GM19240 (cell line): ENCODE measurements around the gene LAMTOR1.
A peak's percentile ranks its signal among the peaks of the same experiment; 100 is the strongest.
"Not testable (repeated sequence)": the region's sequence is repeated elsewhere in the genome, so short reads cannot be mapped to it uniquely, and the experiment has no call there.

ENCODE experiments used
- DNase-seq: peaks from one replicate; pipeline ENCODE4 v3.0.0; 2011; ENCODE audit warnings: low spot score; ENCODE audit not compliant: insufficient read length

Gene LAMTOR1

DNA sequence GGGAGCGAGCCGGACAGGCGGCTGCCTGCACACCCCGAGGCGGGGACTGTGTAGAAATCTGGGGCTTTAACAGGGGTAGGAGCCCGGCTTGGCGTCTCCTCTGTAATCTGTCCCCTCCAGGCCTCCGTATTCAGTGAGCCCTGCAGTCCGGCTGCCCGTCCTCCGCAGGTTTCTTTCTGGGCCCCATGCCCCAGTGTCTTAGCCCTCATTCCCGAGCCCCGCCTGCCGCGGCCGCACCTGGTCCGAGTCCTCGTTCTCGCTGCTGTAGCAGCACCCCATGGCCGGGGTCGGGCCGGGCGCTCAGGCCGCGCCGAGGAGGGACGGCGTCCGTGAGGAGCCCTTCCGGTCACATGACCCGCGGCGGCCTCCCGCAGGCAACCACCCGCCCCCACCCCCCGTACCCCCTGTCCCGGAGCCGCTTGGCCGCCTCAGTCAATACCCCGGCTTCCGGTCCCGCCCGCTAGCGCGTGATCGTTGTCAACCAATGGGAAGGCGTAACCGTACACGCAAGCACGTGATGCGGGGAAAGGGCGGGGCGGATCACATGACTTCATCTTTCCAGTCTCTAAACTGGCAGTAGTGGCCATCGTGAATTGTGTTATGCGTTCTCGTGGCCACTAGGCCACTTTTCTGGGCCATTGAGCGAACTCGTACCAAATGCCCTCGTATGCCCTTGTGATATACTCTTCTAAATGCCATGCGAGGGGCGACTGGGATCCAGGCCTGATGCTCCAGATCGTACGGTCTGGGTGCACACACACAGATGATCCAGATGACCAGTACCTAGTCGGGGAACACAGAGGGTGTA lies at the start of gene LAMTOR1:
LAMTOR1 (minus strand) TSS at position 352 of the 808 bp plus-strand sequence; CDS start at position 279, 73 bp downstream.
- peak; percentile 87 for DNase-seq

DNA sequence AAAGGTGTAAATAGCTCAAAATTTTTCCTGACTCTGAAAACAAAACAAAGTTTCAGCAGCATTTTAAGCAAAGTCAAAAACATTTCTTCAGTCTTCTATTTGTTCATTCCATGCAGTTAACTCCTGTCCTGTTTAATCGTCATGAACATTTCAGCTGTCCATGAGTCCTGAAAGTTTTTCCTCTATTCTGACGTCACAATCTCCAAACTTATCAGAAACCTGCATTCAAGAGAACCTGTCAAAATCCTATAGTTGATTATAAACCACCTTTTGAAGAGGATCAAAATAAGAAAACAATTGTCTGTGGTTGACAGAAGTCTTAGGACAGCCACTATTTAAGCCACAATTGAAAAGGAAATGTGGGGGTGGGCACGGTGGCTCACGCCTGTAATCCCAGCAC lies 47.8 kb upstream of the LAMTOR1 start:
- DNase-seq = no peak

DNA sequence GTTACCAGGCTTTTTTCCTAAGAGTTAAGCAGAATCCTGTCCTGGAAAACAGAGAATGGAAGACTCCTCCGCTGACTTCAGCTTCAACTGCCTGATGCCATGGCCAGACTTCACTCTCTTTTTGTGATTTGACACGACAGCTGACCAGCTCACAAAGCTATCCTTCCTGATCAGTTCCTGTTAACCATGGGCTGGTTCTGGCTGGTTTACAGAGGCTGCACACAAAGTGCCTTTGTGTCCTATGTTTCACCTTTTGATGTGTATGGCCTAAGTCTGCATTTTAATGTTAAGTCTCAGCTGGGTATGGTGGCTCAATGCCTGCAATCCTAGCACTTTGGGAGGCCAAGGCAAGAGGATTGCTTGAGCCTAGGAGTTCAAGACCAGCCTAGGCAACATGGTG lies 43.5 kb upstream of the LAMTOR1 start:
- no peak for DNase-seq

DNA sequence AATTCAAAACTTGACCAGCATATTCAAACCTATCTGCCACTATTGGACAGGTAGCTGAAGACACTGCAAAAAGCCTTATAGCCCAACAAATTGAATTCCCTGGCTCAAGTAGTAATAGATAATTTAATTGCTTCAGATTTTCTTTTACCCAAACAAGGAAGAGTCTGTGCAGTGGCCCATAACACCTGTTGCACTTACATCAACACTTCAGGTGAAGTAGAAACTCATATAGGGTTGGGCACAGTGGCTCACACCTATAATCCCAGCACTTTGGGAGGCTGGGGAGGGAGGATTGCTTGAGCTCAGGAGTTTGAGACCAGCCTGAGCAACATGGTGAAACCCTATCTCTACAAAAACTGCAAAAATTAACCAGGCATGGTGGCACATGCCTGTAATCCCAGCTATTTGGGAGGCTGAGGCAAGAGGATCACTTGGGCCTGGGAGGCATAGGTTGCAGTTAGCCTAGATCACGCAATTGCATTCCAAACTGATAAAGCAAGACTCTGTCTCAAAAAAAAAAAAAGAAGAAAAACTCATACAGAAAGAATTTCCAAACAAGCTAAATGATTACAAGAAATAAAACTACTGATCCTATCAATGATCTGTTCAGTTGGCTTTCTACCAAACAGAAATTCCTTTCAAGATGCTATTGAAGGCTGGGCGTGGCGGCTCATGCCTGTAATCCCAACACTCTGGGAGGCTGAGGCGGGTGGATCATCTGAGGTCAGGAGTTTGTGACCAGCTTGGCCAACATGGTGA lies 41.9 kb upstream of the LAMTOR1 start:
- no peak for DNase-seq

DNA sequence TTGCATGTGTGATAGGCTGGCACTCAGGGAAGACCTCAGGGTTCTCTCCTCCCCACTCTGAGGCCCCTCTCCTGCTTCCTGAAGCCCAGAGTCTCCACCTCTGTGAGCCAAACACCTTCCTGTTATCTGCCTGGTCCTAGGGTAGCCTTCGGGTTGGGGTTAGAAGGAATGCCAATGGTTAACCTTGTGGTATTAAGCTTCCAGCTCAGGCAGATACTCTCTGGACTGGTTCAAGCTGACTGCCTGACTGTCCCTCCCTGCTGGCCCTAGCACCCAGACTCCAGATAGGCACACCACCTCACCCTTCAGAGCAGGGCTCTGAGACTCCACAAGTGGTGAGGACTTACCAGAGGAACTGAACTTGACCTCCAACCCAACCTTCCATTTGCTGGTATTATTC lies 39.4 kb upstream of the LAMTOR1 start:
- not testable (repeated sequence) for DNase-seq

DNA sequence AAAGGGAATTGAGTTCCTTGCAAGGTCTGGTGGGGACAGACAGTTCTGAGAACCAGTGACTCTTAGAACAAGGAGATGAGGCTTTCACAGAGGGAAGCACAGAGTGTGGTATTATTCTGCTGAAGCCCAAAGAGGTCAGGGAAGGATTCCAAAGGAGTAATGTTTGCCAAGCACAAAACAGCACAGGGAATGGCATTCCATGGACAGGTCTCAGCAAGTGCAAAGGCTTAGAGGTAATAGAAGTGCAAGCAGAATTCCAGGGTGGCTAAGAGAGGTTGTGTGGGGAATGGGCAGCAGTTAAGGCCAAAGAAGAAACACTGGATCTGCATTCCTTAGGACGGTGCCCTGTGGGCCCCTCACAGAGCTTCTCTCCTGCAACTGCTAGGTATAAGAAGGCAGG lies 39.0 kb upstream of the LAMTOR1 start:
- not testable (repeated sequence) for DNase-seq

DNA sequence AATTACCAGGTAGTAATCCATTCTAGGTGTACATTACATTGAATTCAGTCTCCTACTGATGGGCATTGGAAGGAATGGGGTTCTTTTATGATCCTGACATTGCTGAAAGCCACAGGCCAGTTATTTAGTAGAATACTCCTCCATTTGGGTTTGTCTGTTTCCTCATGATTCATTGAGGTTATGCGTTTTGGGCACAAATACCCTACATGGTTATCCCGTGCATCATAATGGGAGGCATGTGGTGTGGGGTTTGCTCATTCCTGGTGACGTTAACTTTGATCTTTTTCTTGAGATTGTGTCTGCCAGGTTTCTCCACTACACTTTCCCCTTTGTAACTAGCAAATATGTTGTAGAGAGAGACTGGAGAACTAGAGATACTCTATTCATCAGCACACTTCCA lies 38.0 kb upstream of the LAMTOR1 start:
- DNase-seq = no peak

DNA sequence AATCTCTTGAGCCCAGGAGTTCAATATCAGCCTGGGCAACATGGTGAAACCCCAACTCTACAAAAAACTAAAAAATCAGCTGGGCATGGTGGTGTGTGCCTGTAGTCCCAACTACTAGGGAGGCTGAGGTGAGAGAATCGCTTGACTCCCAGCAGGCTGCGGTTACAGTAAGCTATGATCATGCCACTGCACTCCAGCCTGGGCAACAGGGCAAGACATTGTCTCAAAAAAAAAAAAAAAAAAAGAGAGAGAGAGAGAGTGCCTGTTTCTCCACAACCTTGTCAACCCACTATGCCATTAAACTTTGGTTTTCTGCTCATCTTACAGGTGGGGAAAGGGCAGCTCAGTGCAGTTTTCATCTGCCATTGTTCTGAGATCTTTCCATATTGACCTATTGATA lies 37.6 kb upstream of the LAMTOR1 start:
- no peak for DNase-seq

DNA sequence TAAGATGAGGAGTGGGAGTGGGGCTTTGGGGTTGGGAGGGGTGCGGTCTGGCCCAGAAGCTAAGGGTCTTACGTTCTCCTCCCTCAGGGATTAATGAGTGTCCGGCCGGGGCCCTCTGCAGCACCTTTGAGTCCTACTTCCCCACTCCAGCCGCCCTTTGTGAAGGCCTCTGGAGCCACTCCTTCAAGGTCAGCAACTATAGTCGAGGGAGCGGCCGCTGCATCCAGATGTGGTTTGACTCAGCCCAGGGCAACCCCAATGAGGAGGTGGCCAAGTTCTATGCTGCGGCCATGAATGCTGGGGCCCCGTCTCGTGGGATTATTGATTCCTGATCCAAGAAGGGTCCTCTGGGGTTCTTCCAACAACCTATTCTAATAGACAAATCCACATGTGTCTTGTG lies 36.4 kb upstream of the LAMTOR1 start:
- no peak for DNase-seq

DNA sequence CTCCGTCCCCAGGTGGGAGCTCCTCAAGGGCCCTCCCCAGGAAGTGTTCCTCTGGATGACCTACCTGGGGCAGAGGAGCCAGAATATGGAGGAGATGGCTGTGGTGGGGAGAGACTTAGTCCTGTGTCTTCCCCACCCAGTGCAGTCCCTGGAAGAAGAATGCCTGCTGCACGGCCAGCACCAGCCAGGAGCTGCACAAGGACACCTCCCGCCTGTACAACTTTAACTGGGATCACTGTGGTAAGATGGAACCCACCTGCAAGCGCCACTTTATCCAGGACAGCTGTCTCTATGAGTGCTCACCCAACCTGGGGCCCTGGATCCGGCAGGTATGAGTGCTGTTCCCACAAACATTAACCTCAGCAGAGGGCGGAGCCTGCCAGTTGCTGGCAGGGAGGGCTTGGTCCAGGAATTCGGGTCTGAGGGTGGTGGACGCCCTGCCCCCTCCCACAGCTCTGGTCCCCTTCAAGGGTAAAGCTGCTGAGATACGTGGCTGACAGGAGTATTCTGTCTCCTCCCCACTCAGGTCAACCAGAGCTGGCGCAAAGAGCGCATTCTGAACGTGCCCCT lies 35.8 kb upstream of the LAMTOR1 start:
- DNase-seq = no peak

DNA sequence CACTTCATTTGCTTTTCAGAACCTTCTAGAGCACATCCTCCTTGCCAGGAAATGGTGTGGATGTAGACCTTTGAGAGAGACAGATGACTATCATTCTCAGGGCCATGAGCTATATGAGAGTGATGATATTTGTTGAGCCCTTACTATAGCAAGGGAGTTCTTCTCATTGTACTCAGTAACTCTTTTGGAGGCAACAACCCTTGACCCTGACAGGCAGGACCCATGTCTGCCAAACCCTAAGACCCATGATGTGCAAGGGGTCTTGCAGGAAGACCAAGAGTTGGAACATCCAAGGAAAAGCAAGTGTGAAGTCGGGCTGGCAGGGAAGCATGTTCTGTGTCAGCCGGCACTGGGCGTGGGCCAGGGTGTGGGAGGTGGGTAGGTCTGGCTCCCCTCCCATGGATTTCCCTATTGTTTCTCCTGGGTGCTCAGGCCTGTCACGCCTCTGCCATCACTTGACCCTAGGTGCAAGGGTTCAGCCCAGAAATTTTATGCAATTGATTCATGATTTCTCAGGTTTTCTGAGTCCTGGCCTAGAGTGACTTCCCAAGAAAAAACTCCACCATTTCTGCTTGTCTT lies 33.7 kb upstream of the LAMTOR1 start:
- DNase-seq = no peak

DNA sequence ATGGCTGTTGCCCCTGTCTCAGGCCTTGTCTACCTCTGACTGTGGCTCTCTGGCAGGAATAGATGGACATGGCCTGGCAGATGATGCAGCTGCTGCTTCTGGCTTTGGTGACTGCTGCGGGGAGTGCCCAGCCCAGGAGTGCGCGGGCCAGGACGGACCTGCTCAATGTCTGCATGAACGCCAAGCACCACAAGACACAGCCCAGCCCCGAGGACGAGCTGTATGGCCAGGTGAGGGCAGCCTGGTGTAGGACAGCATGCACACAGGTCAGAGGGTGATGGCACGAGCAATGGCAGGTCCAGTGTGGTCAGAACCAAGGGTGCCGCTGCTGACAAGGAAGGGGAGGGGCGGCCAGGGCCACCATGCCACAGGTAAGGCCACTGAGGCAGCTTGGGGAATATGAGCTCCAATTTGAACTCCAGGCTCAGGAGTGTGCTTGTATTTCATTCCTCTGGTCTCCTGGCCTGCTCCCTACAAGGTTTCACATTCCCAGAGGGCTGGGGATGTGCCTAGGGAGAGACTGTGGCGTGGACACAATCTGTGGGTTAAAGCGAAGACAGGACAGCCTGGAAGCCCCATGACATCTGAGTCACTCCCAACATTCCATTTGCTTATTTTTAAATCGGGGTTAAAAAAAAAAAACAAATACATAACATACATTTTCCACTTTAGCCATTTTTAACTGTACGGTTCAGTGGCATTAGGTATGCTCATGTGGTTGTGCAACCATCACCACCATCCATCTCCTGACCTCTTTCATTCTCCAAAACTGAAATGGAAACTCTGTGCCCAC lies 33.0 kb upstream of the LAMTOR1 start:
- DNase-seq = no peak

DNA sequence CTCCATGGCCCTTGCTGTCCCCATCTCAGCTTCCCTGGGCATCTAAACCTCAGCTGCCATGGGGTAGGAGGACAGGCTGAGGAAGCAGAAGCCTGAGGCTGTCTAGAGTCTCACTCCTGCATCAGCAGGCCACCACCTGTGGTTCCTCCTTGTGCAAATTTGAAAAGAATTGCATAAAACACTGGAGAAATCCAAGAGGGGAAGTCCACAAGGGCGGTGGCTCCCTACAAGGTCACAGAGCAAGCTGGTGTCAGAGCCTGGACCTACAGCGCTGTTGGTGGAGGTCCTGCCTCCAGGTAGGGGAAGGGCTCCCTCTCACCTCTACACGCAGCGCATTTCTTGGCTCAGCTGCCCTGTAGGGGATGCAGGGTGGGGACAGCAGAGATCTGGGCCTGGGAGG lies 32.4 kb upstream of the LAMTOR1 start, which contains the start of gene FOLR3:
FOLR3 (plus strand) TSS at position 253 of the 400 bp plus-strand sequence. CDS start 228 bp downstream, outside the sequence.
- not testable (repeated sequence) for DNase-seq

DNA sequence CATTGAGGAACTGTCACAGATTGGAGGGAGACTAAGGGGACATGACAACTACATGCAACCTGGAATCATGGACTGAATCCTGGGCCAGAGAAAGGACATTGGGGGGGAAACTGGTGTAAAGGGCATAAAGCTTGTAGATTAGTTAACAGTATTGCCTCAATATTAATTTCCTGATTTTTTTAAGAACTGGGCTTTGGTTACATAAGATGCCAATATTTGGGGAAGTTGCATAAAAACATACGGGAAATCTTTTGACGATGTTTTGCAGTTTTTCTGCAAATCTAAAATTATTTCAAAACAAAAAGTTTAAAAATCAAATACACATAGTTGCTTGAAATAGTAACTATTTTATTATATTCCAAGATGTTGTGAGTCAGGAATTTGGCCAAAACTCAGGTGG lies 29.5 kb upstream of the LAMTOR1 start:
- DNase-seq = no peak

DNA sequence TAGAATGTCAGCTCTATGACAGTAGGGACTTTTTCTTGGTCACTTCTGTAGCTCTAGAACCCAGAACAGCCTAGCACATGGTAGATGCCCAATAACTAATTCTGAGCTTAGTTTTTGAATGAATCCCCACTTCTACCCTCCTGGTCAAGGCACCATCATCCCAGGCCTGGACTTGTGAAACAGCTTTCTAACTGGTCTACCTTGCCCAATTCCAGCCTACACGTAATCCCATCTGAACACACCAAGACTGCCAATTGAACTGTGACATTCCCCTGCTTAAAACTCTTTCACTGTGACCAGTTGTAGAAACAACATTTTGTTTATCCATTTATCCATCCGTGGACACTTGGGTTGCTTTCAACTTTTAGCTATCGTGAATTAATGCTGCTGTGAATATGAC lies 26.3 kb upstream of the LAMTOR1 start:
- no peak for DNase-seq

DNA sequence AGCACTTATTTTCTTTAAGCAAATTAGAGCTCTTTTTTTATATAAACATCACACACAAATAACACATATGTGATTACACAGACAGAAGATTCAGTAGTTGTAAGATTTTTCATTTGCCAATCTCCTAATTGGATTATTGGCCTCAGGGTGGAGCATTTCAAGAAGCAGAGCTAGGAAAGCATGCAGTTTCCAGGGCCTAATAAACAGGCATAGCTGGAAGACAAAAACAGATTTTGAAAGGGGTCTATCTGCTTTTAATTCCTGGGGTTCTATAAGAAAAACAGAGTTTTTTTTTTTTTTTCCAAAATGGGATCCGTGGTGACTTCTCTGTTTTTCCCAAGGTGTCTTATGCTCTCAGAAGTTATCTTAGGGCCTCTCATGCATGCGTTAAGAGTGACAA lies 24.8 kb upstream of the LAMTOR1 start:
- no peak for DNase-seq

DNA sequence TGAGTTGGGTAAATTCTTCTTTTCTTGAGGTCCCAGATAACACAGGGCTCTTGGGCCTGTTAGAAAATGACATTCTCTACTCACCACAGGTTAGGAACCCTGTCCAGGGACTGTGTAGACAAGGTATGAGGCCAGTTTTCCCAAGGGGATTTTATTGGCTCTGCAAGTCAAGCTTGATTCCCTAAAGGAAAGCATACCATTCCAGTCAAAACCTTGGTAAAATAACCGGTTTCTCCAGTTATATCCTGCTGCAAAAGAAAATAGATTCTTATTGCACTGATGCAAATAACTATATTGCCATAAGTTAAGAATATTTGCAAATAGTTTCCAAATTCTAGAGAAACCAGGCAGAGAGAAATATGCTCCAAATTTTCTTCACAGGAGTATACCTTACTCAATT lies 22.9 kb upstream of the LAMTOR1 start:
- no peak for DNase-seq

DNA sequence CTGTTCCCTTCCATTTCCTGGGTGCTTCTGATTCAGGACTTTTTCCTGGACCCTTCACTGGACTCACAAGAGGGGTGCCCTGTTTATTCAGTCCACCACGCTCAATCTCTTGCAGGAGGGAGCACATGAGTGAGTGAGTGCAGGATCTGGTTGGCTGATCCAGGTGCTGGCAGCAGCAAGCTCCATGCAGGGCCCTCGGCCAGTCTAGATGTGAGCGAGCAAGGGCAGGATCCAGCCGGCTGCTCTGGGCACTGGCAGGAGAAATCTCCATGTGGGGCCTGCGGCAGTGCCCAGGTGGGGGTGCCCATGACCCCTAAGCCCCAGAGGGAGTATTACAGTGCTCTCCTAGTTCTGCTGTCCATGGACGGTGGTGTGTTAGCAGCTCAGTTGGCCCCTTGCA lies 20.9 kb upstream of the LAMTOR1 start:
- DNase-seq = no peak

DNA sequence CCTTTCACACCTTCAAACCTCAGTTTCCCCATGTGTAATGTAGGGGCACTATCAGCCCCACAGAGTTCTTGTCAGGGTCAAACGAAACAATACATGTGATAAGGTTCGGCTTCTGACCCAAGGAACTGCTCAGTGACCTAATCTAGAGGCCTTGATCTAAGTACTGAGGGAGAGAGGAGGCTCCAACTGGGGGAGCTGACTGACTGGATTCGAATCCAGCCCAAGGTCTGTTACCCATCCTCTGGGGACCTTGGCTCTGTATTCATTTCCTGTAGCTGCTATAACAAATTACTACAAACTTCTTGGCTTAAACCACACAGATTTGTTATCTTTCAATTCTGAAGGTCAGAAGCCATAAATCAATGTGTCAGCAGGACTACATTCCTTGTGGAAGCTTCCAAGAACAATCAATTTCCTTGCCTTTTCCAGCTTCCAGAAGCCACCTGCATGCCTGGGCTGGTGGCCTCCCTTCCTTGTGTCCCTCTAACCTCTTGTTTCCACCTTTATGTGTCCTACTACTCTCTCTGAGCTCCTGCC lies 20.1 kb upstream of the LAMTOR1 start:
- DNase-seq = no peak

DNA sequence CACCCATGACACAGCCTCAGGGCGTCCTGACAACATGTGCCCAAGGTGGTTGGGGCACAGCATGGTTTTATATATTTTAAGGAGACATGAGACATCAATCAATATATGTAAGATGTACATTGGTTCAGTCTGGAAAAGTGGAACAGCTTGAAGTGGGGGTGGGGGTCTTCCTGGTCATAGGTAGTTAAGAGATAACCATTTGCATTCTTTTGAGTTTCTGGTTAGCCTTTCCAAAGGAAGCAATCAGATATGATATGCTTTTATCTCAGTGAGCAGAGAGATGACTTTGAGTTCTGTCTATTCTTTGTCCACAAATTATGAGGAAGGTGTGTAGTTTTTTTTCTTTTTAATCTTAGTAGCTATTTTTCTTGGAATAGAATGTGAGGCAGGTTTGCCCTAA lies 19.5 kb upstream of the LAMTOR1 start:
- DNase-seq = no peak

DNA sequence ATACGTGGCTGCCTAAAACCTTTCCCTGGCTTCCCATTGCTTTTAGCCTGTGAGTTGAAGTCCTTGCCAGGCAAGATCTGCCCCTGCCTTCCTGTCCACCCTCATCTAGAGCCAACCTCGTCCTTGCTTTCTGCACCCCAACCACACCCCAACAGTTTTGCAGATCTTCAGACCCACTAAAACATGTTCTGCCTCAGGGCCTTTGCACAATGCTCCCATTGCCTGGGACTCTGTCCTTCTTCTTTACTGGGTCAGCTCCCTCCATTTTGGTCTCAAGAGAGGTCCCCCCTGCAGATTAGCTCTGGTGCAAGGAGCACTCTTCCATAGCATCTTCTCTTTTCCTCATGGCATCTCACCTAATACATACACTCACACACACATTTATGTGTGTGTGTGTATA lies 17.8 kb upstream of the LAMTOR1 start:
- DNase-seq = no peak
